WERI-Rb-1 (cell line): ENCODE measurements around the gene CEP78.
"Not testable (repeated sequence)": the region's sequence is repeated elsewhere in the genome, so short reads cannot be mapped to it uniquely, and the experiment has no call there.

ENCODE experiments used
- DNase-seq: peaks from one replicate; pipeline ENCODE4 v3.0.0-alpha.2; 2020
- H3K27ac ChIP-seq: fragments of 250-450 bp; sonication (Bioruptor Pico); 2 replicates; pipeline ENCODE4 v1.5.1; 2020; ENCODE audit warnings: mild to moderate bottlenecking, moderate library complexity
- H3K27me3 ChIP-seq: fragments of 250-450 bp; sonication (Bioruptor Pico); 2 replicates; pipeline ENCODE4 v1.5.1; 2021; ENCODE audit warnings: mild to moderate bottlenecking, low read depth, moderate library complexity; ENCODE audit not compliant: insufficient read depth, severe bottlenecking
- H3K36me3 ChIP-seq: fragments of 250-450 bp; sonication (Bioruptor Pico); 2 replicates; pipeline ENCODE4 v1.5.1; 2020; ENCODE audit warnings: mild to moderate bottlenecking, moderate library complexity
- H3K4me3 ChIP-seq: 2 replicates; pipeline ENCODE4 v1.5.1; 2011; ENCODE audit warnings: low read depth, mild to moderate bottlenecking, control low read depth, low read length
- H3K9me3 ChIP-seq: fragments of 250-450 bp; sonication (Bioruptor Pico); 2 replicates; pipeline ENCODE4 v1.5.1; 2021; ENCODE audit warnings: mild to moderate bottlenecking, moderate library complexity; ENCODE audit not compliant: severe bottlenecking
- CTCF ChIP-seq: IDR thresholded peaks from 2 replicates; pipeline ENCODE4 v1.5.1; 2011; ENCODE audit warnings: low read depth, mild to moderate bottlenecking, control low read depth, inconsistent platforms, low read length

Gene CEP78

GRCh38 chr9:78280982-78281668 lies 45.2 kb downstream of the CEP78 start:
- DNase-seq, result no peak
- Histone ChIP-seq H3K36me3 (no peaks in the 10 kb centered on the region; the same call in 1 of the 2 replicates), H3K4me3 (no peak overlapping the region), H3K27ac (no peak overlapping the region), H3K27me3 (no peaks in the 10 kb centered on the region), H3K9me3 (no peaks in the 10 kb centered on the region)
- no peak for TF ChIP-seq CTCF

GRCh38 chr9:78284181-78284580 lies 48.3 kb downstream of the CEP78 start:
- not testable (repeated sequence) for DNase-seq, H3K9me3 ChIP-seq, H3K36me3 ChIP-seq, H3K27me3 ChIP-seq, H3K27ac ChIP-seq, H3K4me3 ChIP-seq

GRCh38 chr9:78286125-78286524 lies 50.2 kb downstream of the CEP78 start:
- Histone ChIP-seq H3K36me3 (no peaks in the 10 kb centered on the region), H3K9me3 (no peaks in the 10 kb centered on the region), H3K27ac (no peak overlapping the region), H3K4me3 (no peak overlapping the region), H3K27me3 (no peaks in the 10 kb centered on the region)
- DNase-seq, result no peak
- TF ChIP-seq CTCF, result no peak

DNA sequence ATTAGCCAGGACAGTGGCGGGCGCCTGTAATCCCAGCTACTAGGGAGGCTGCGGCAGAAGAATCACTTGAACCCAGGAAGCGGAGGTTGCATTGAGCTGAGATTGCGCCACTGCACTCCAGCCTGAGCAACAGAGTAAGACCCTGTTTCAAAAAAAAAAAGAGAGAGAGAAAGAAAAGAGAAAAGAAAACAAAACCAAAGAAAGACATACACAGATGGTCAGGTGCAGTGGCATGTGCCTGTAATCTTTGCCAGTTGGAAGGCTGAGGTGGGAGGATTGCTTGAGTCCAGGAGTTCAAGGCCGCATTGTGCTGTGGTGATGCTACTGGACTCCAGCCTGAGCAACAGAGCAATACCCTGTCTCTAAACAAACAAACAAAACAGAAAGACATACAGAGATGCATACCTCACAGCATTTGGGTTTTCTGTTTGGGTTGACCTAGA lies 51.1 kb downstream of the CEP78 start:
- Histone ChIP-seq H3K27ac (no peak overlapping the region), H3K36me3 (no peaks in the 10 kb centered on the region), H3K27me3 (no peaks in the 10 kb centered on the region), H3K4me3 (no peak overlapping the region), H3K9me3 (no peaks in the 10 kb centered on the region)
- DNase-seq, result no peak
- TF ChIP-seq CTCF, result no peak

DNA sequence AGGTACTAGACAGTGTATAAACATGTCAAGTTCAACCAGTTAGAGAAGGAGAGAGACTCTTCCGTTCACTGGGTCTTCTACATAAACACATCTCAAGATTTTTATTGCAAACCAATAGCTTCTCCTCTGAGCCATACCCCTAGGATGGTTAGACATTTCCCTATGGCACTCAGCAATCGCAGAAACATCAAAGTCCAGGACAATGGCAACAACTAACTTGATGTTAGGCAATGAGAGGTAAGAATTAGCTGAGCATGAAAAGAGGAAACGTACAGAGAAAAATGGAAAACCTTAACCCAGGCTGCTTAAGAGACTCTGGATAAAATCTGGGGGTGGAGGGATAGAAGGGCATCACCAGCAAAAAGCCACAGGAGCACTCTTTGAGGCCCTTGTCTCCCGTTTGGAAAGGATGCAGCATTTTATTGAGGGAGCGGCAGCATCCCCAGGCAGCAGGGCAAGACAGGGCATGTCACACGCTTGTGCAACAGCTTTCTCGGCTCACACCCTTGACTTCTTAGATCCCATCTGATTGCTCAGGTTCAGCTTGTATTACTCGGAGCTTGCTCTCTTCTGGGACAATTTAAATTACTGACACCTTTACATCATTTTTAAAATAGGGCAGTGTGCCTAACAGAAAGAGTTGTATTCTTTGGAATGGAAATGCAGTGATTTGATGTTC lies 52.5 kb downstream of the CEP78 start:
- TF ChIP-seq CTCF, result no peak
- no peaks in the 10 kb centered on the region for H3K9me3 ChIP-seq

GRCh38 chr9:78289474-78289873 lies 53.6 kb downstream of the CEP78 start:
- DNase-seq, result no peak
- no peak for TF ChIP-seq CTCF
- Histone ChIP-seq H3K27ac (no peak overlapping the region), H3K27me3 (no peaks in the 10 kb centered on the region), H3K4me3 (no peak overlapping the region), H3K9me3 (no peaks in the 10 kb centered on the region), H3K36me3 (no peaks in the 10 kb centered on the region)

More for the DNA sequence above, 52.5 kb downstream of the CEP78 start:
- H3K4me3 ChIP-seq, result no peak overlapping the region
- no peak for DNase-seq
- H3K36me3 ChIP-seq, result no peaks in the 10 kb centered on the region
- H3K27ac ChIP-seq, result no peak overlapping the region
- no peaks in the 10 kb centered on the region for H3K27me3 ChIP-seq
